ENCODE measurements around the gene SYTL1. TPM values are rescaled to one million over a fixed set of nuclear protein-coding genes. Genes with fewer than 3 reads are reported as not detected.

Gene SYTL1
- total and polyA plus RNA-seq, 4 experiments from 2014 or later, result 99.7 to 158 (median 144) TPM

GRCh38 chr1:27345272-27345671, 3.5 kb downstream of the SYTL1 start:
- no peak overlapping the region for H3K4me3 ChIP-seq (ENCODE audit: low read length in 2 of 2)
- H3K36me3 Mint-ChIP-seq, result peaks cover 16 to 44% of the 10 kb centered on the region in 2 donors
- H3K4me1 ChIP-seq (ENCODE audit: insufficient read depth, low read length), result peaks cover 51% of the 10 kb centered on the region
- CTCF ChIA-PET (ENCODE audit: partially characterized antibody), result interaction anchor here (0.6 to 9.6 kb wide), 8 partner anchors 12 to 318 kb away, joined by 3 to 105 read pairs (median 4); partner anchors contain the start of gene CD164L2
- peaks cover 17% of the 10 kb centered on the region for H3K36me3 ChIP-seq (ENCODE audit: insufficient read depth, low read length)
- H3K4me3 Mint-ChIP-seq, result peak overlapping the region in 5 of 8 donors; percentile 45 to 82 (median 67)
- H3K27ac ChIP-seq (ENCODE audit: low read depth, low read length), result no peak overlapping the region
- no peaks in the 10 kb centered on the region for H3K27me3 ChIP-seq (ENCODE audit: insufficient read depth, low read length)
- intact Hi-C loops (cut with micrococcal nuclease), result no loop called here
- no peak for DNase-seq
- POLR2A ChIA-PET (ENCODE audit: partially characterized antibody), result interaction anchor here (1.0 to 8.3 kb wide), 4 partner anchors 10 to 111 kb away, joined by 3 to 202 read pairs (median 32); partner anchors contain the start of genes TMEM222 and WDTC1
- H3K9me3 ChIP-seq (ENCODE audit: control insufficient read depth in 1 of 2, low read length in 2 of 2), result no peaks in the 10 kb centered on the region
- peaks cover 24 to 55% (median 39%) of the 10 kb centered on the region in 4 donors for H3K4me1 Mint-ChIP-seq
- H3K27ac Mint-ChIP-seq, result peak overlapping the region in 1 of 7 donors; percentile 81
- H3K27me3 Mint-ChIP-seq, result no peaks in the 10 kb centered on the region
- no peaks in the 10 kb centered on the region for H3K9me3 Mint-ChIP-seq

- no peak overlapping the region for H3K27ac ChIP-seq (ENCODE audit: low read depth, low read length)
- H3K4me3 ChIP-seq (ENCODE audit: low read length in 2 of 2), result no peak overlapping the region
- Mint-ChIP-seq H3K9me3 (no peaks in the 10 kb centered on the region), H3K27me3 (no peaks in the 10 kb centered on the region), H3K4me3 (peak overlapping the region in 5 of 8 donors; percentile 27 to 73 (median 54)), H3K4me1 (peaks cover 18 to 46% (median 32%) of the 10 kb centered on the region in 4 donors), H3K27ac (peak overlapping the region in 4 of 7 donors; percentile 53 to 82 (median 62)), H3K36me3 (peaks cover 16 to 46% of the 10 kb centered on the region in 2 donors)
- CTCF ChIA-PET (ENCODE audit: partially characterized antibody), result interaction anchor here (1.1 to 9.6 kb wide), 5 partner anchors 11 to 45 kb away, joined by 3 to 105 read pairs (median 6); no protein-coding TSS in a partner anchor
- peaks cover 22% of the 10 kb centered on the region for H3K36me3 ChIP-seq (ENCODE audit: insufficient read depth, low read length)
- POLR2A ChIA-PET (ENCODE audit: partially characterized antibody), result interaction anchor here (0.7 to 8.3 kb wide), 2 partner anchors 10 to 24 kb away, joined by 3 to 202 read pairs; no protein-coding TSS in a partner anchor
- peaks cover 42% of the 10 kb centered on the region for H3K4me1 ChIP-seq (ENCODE audit: insufficient read depth, low read length)
- no peaks in the 10 kb centered on the region for H3K27me3 ChIP-seq (ENCODE audit: insufficient read depth, low read length)
- no peak for DNase-seq
- intact Hi-C loops (cut with micrococcal nuclease), result no loop called here
- H3K9me3 ChIP-seq (ENCODE audit: control insufficient read depth in 1 of 2, low read length in 2 of 2), result no peaks in the 10 kb centered on the region
Observed at GRCh38 chr1:27346357-27346756, 4.5 kb downstream of the SYTL1 start.

- intact Hi-C loops (cut with micrococcal nuclease), result no loop called here
- peak overlapping the region in 2 of 7 donors; percentile 18 to 53 for H3K27ac Mint-ChIP-seq
Observed at GRCh38 chr1:27346991-27347624, 5.3 kb downstream of the SYTL1 start.

GRCh38 chr1:27348861-27349783, 7.3 kb downstream of the SYTL1 start:
- Mint-ChIP-seq H3K9me3 (no peaks in the 10 kb centered on the region), H3K4me1 (peaks cover 11 to 32% (median 13%) of the 10 kb centered on the region in 4 donors)

More at GRCh38 chr1:27346991-27347624, 5.3 kb downstream of the SYTL1 start:
- peak overlapping the region in 1 of 8 donors; percentile 55 for H3K4me3 Mint-ChIP-seq
- peaks cover 25% of the 10 kb centered on the region for H3K36me3 ChIP-seq (ENCODE audit: insufficient read depth, low read length)
- no peak overlapping the region for H3K4me3 ChIP-seq (ENCODE audit: low read length in 2 of 2)
- no peaks in the 10 kb centered on the region for H3K27me3 ChIP-seq (ENCODE audit: insufficient read depth, low read length)
- H3K27me3 Mint-ChIP-seq, result no peaks in the 10 kb centered on the region
- H3K27ac ChIP-seq (ENCODE audit: low read depth, low read length), result no peak overlapping the region
- ChIA-PET POLR2A (ENCODE audit: partially characterized antibody) (interaction anchor here (0.7 to 8.3 kb wide), 2 partner anchors 9 to 24 kb away, joined by 3 to 202 read pairs; no protein-coding TSS in a partner anchor), CTCF (ENCODE audit: partially characterized antibody) (interaction anchor here (1.1 to 9.6 kb wide), 3 partner anchors 10 to 45 kb away, joined by 4 to 105 read pairs (median 6); no protein-coding TSS in a partner anchor)
- H3K9me3 ChIP-seq (ENCODE audit: control insufficient read depth in 1 of 2, low read length in 2 of 2), result no peaks in the 10 kb centered on the region
- no peak for DNase-seq
- H3K9me3 Mint-ChIP-seq, result no peaks in the 10 kb centered on the region
- H3K36me3 Mint-ChIP-seq, result peaks cover 16 to 47% of the 10 kb centered on the region in 2 donors
- peaks cover 39% of the 10 kb centered on the region for H3K4me1 ChIP-seq (ENCODE audit: insufficient read depth, low read length)
- H3K4me1 Mint-ChIP-seq, result peaks cover 16 to 42% (median 27%) of the 10 kb centered on the region in 4 donors

GRCh38 chr1:27349784-27350662, 8.2 kb downstream of the SYTL1 start:
- no peaks in the 10 kb centered on the region for H3K27me3 ChIP-seq (ENCODE audit: insufficient read depth, low read length)
- H3K9me3 ChIP-seq (ENCODE audit: control insufficient read depth in 1 of 2, low read length in 2 of 2), result no peaks in the 10 kb centered on the region
- H3K36me3 ChIP-seq (ENCODE audit: insufficient read depth, low read length), result peaks cover 22% of the 10 kb centered on the region
- Mint-ChIP-seq H3K27me3 (no peaks in the 10 kb centered on the region), H3K9me3 (no peaks in the 10 kb centered on the region), H3K4me1 (peaks cover 7 to 24% (median 9%) of the 10 kb centered on the region in 4 donors), H3K4me3 (no peak overlapping the region), H3K36me3 (peaks cover 16 to 33% of the 10 kb centered on the region in 2 donors), H3K27ac (no peak overlapping the region)
- intact Hi-C loops (cut with micrococcal nuclease), result loop anchor here (1.0 kb wide), 1 partner anchor 9 kb away; no protein-coding TSS in a partner anchor
- CTCF ChIA-PET (ENCODE audit: partially characterized antibody), result interaction anchor here (0.9 to 2.5 kb wide), 4 partner anchors 7 to 24 kb away, joined by 3 to 13 read pairs (median 6); partner anchors contain the start of gene SYTL1
- H3K4me1 ChIP-seq (ENCODE audit: insufficient read depth, low read length), result peaks cover 26% of the 10 kb centered on the region
- no peak for DNase-seq
- H3K4me3 ChIP-seq (ENCODE audit: low read length in 2 of 2), result no peak overlapping the region
- H3K27ac ChIP-seq (ENCODE audit: low read depth, low read length), result no peak overlapping the region
- POLR2A ChIA-PET (ENCODE audit: partially characterized antibody), result interaction anchor here (2.2 to 15.5 kb wide), 3 partner anchors 7 to 16 kb away, joined by 15 to 202 read pairs (median 21); partner anchors contain the start of genes MAP3K6 and SYTL1

More at GRCh38 chr1:27348861-27349783, 7.3 kb downstream of the SYTL1 start:
- ChIA-PET POLR2A (ENCODE audit: partially characterized antibody) (interaction anchor here (0.5 to 15.5 kb wide), 5 partner anchors 6 to 256 kb away, joined by 3 to 202 read pairs (median 15); partner anchors contain the start of genes MAP3K6, SYTL1 and WASF2), CTCF (ENCODE audit: partially characterized antibody) (interaction anchor here (0.9 to 2.5 kb wide), 4 partner anchors 8 to 47 kb away, joined by 3 to 13 read pairs (median 6); partner anchors contain the start of gene SYTL1)
- no peaks in the 10 kb centered on the region for H3K27me3 Mint-ChIP-seq
- Histone ChIP-seq H3K4me3 (ENCODE audit: low read length in 2 of 2) (peak overlapping the region in 1 of 2 donors; percentile 34), H3K4me1 (ENCODE audit: insufficient read depth, low read length) (peaks cover 32% of the 10 kb centered on the region), H3K36me3 (ENCODE audit: insufficient read depth, low read length) (peaks cover 25% of the 10 kb centered on the region), H3K27ac (ENCODE audit: low read depth, low read length) (peak overlapping the region; percentile 44), H3K27me3 (ENCODE audit: insufficient read depth, low read length) (no peaks in the 10 kb centered on the region), H3K9me3 (ENCODE audit: control insufficient read depth in 1 of 2, low read length in 2 of 2) (no peaks in the 10 kb centered on the region)
- peak overlapping the region in 4 of 7 donors; percentile 18 to 68 (median 42) for H3K27ac Mint-ChIP-seq
- H3K4me3 Mint-ChIP-seq, result peak overlapping the region in 6 of 8 donors; percentile 17 to 72 (median 55)
- peaks cover 16 to 36% of the 10 kb centered on the region in 2 donors for H3K36me3 Mint-ChIP-seq
- intact Hi-C loops (cut with micrococcal nuclease), result loop anchor here (1.0 kb wide), 1 partner anchor 8 kb away; no protein-coding TSS in a partner anchor
- peak in 1 of 5 donors; percentile 33 for DNase-seq

All from CD4-positive, alpha-beta memory T cell (primary cell).